Left colon (tissue), 2 donors: ENCODE results near the gene PDXDC1. TPM values are rescaled to one million over a fixed set of nuclear protein-coding genes. Genes with fewer than 3 reads are reported as not detected.
"Not testable (repeated sequence)": the region's sequence is repeated elsewhere in the genome, so short reads cannot be mapped to it uniquely, and the experiment has no call there.

Source experiments
- ATAC-seq: fragments of 200-7000 bp; cut with Tn5 transposase; one replicate; pipeline ENCODE4 v1.9.1; 2020; ENCODE audit warnings: mild to moderate bottlenecking, moderate library complexity
- DNase-seq, 2 donors: peaks; one replicate each; pipeline ENCODE4 v3.0.0-alpha.2; 2020
- intact Hi-C, 2 donors: fragments of 100-400 bp; cut with DNase I in 1 of 2; cut with micrococcal nuclease in 1 of 2; formaldehyde crosslinking; loops; one replicate each; pipeline versions ENCODE4 v1.11.2 to v1.14.0; 2022; cut with DNase I, micrococcal nuclease
- total RNA-seq, 2 donors: library from RNA; stranded (reverse); fragmentation: NEBNext Ultra II Directional; extraction: Animal tissue kit (Norgen Biotek cat#: 25700); gene quantifications; one replicate each; pipeline ENCODE4 v1.2.1, GENCODE V29; 2021
- donor health status: DM: no; HTN: no; CAD: no.
- donor health status: DM: yes; HTN: yes; CAD: no.

PDXDC1 gene
- total RNA-seq, 2 donors from 2014 or later = 203 to 244 TPM

DNA sequence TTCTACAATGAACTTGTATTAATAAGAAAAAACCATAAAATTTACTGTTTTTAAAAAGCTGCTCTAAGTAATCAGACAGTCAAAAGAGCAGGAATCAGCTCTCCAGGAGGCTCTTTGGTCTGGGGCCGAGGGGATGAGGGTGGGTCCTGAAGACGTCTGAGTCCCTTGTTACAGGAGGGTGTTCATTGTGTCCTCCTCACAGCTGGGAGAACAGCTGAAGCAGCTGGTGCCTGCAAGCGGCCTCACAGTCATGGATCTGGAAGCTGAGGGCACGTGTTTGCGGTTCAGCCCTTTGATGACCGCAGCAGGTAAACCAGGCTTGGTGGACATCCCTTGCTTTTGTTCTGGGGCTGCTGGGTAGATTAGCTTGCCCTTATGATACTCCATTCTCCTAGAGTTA lies 54.9 kb downstream of the PDXDC1 start:
- ATAC-seq, DNase-seq, intact Hi-C loops: not testable (repeated sequence)

DNA sequence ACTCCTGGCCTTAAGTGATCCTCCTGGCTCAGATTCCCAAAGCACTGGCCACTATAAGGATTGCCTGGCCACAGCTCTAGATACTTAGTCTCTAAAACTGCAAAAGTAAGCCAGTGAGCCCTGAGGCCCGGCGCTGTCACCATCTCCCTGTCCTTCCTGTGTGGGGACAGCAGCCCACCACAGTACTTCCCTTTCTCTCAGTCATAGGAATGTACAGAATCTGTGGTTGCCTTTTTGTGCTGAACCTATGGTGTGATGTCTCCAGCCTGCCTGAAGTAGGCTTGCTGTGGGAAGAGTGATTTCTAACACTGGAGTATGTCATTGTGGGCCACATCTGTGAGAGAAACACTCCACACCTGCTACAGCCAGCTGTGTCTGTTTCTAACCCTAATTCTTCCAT lies 56.4 kb downstream of the PDXDC1 start:
- ATAC-seq = no peak
- no peak for DNase-seq
- intact Hi-C loops = no loop called here

DNA sequence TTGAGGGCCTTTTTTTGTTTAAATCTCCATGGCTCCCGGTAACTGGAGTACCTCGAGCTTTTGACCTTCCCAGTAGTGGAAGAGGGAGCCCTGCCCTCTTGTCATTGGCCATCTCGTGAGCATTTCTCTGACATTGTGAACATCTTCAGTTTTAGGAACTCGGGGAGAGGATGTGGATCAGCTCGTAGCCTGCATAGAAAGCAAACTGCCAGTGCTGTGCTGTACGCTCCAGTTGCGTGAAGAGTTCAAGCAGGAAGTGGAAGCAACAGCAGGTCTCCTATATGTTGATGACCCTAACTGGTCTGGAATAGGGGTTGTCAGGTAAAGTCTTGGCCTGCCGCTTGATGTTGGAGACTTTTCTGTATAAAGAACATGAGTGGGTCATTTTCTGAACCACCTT lies 56.8 kb downstream of the PDXDC1 start:
- ATAC-seq (no peak), DNase-seq (no peak)
- intact Hi-C loops = no loop called here

DNA sequence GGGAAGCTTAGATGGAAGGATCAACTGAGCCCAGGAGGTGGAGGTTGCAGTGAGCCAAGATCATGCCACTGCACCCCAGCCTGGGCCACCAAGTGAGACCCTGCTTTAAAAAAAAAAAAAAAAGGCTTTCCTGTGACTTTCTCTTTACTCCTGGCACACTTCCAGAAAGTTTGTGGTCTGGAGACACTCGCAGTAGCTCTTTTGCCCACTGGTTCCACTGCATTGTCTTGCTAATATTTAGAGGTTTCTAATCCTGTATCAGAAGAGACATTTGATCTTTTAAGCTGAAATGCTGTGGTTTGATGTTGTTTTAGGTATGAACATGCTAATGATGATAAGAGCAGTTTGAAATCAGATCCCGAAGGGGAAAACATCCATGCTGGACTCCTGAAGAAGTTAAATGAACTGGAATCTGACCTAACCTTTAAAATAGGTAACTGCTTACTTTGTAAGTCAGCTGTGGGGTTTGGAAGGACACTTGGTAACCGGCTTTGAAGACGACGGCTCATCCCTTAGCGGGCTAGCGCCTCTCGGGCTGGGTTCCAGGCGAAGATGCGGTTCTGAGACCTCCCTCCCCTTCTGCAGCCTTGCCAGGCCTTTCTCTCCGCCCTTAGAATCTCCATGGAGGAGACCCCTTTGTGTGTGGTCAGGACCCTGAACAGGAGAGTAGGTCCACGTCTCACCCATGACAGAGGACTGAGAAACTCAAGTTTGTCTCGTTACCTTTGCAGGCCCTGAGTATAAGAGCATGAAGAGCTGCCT lies 57.9 kb downstream of the PDXDC1 start:
- ATAC-seq (no peak), DNase-seq (no peak)
- intact Hi-C loops = no loop called here

DNA sequence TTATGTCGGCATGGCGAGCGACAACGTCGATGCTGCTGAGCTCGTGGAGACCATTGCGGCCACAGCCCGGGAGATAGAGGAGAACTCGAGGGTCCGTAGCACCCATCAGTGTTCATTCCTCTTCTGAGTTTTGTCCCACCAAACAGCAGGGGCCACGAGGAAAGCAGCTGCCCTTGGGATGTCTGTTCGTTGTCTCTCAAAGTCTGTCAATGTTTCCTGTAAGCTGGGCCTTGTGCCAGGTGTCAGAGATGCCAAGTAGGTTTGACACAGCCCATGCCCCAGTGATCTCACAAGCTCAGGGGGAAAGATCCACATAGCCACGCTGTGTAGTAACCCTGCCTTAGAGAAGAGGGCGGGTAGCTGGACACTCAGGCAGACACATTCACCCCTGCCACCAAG lies 58.5 kb downstream of the PDXDC1 start:
- ATAC-seq (no peak), DNase-seq (no peak)
- intact Hi-C loops = no loop called here

DNA sequence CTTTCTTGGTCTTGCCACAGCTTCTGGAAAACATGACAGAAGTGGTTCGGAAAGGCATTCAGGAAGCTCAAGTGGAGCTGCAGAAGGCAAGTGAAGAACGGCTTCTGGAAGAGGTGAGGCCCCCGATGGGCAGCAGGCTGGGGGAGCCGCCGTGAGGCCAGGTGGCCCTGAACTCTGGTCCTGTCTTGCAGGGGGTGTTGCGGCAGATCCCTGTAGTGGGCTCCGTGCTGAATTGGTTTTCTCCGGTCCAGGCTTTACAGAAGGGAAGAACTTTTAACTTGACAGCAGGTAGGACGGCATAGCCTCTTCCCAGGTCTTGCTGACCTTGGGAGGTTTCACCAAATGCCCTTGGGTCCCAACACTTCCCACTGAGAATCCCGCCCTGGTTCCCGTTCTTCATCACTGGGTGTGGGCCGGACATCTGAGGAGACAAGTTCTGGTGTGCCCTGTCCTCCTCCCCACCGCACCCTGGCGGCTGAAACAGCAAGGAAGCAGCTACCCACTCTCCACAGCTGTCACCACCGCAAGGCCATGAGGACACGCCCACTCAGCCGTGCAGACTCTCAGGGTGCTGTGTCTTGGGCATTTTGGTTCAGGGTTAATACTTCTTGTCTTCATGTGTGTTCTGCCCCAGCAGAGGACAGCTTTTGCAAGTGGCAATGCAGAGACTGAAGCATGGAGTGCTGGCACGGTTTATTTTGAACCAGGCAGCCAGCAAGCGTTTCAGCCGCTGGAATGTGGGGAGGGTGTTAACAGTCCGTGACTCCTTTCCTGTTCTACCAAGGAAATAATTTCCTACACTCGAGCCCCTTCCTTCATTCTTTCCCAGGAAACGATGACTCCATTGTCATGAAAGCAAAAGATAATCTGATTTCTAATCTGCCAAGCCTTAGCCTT lies 59.7 kb downstream of the PDXDC1 start:
- ATAC-seq (peak; percentile 22), DNase-seq (no peak)
- intact Hi-C loops = no loop called here

DNA sequence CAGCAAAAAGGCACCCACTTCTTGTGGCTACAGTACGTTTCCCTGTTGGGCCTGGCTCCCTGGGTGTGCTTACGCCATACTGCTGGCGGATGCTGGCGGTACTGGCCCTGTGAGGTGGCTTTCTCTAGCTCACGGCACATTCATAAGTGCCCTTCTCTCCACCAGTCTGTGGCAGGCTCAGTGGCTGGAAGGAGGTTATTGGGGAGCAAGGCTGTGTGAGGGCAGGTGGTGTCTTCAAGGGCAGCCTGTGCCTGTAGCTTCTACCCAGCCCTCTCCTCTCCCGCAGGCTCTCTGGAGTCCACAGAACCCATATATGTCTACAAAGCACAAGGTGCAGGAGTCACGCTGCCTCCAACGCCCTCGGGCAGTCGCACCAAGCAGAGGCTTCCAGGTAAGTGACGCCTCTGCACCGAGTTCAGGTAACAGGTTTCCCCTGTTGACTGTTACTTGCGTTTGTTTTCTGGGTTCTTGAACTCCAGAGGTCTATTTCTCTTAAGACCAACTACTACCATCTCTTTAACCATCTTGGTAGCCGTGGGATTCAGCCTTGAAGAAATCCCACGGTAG lies 60.4 kb downstream of the PDXDC1 start:
- DNase-seq (no peak), ATAC-seq (no peak)
- intact Hi-C loops = no loop called here

DNA sequence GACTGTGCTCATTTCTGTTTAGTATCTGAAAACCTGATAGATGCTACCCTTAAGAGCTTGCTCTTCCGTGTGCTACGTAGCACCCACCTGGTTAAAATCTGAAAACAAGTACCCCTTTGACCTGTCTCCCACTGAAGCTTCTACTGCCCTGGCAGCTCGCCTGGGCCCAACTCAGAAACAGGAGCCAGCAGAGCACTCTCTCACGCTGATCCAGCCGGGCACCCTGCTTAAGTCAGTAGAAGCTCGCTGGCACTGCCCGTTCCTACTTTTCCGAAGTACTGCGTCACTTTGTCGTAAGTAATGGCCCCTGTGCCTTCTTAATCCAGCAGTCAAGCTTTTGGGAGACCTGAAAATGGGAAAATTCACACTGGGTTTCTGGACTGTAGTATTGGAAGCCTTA lies 62.2 kb downstream of the PDXDC1 start:
- no peak for ATAC-seq
- DNase-seq = no peak
- intact Hi-C loops = no loop called here

DNA sequence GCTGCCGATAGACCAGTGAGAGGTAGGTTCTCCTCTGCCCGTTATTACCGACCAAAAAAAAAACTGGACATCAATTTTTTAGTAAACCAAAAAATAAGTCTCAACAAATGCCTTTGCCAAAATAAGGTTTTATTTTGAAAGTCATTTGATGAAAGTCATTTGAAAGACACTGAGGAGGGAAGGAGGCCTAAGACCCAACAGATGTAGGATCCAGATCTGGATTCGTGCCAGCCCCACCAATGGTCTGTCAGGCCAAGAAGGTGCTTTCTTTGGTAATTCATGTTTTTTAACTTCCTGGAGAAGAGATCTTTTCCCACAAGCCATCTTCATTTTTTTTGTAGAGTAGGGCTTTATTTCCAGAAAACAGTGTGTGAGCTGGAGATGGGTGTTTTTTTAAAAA lies 62.9 kb downstream of the PDXDC1 start:
- ATAC-seq (no peak), DNase-seq (no peak)
- intact Hi-C loops = no loop called here

DNA sequence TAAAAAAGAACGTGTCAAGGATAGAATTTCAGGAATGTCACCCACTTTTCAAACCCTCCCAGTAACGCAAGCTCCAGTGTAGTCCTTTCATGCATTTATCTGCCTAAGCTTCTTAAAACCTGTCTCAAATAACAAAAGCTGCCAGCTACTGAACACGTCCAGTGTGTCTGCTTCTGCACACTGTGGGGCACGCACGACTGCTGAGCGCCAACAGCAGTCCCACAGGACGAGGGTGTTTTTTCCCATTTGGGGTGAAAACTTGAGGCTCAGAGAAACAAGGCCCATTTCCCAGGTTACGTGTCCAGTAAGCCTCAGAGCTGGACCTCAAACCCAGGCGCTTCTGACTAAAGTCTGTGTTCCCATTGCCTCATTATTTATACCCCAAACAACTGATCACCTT lies 63.9 kb downstream of the PDXDC1 start:
- ATAC-seq (no peak), DNase-seq (no peak)
- intact Hi-C loops = no loop called here

DNA sequence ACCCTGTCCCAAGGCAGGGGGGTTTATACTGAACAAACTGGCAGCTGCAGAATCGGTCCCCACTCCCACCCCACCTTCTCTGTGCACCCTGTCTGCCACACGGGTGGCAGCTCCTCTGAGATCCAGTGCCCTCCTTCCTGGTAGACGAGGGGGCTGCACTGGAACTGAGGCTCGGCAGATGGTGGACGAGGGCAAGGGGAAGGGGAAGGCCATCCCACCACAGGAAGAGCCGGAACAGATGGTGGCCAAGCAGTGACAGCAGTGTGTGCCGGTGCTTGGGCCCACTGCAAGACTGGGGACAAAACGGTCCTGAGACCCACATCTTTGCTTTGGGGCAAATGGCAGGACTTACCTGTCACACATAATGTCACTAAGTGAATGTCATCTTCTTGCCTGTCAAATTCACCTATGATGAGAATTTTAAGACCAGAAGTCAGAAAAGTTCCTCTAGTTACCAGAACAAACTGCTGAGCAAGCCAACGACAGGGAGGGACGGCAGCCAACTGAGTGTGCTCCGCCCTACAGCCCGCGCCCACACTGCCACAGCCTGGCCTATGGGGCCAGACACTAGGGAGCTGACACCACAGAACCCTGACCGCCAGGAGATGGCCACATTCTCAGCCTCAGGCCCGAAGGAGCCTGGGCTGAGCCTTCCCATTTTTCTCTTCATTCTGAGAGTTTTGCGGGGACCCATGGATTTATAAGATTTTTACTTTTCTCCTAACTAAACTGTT lies 66.6 kb downstream of the PDXDC1 start:
- ATAC-seq (peak; percentile 97), DNase-seq (peak; percentile 79 to 83)
- intact Hi-C loops = no loop called here

DNA sequence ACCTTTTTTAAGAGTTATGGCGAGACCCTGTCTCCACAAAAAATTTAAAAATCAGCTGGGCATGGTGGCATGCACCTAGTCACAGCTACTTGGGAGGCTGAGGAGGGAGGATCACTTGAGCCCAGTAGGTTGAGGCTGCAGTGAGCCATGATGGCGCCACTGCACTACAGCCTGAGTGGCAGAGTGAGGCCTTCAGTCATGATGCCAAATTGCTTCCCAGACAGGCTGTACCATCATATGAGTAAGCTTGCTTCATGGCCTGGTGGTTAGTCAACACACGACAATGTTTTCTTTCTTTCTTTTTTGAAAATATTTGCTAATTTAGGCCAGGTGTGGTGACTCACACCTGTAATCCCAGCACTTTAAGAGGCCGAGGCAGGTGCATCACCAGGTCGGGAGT lies 68.5 kb downstream of the PDXDC1 start:
- intact Hi-C loops = no loop called here
- ATAC-seq (no peak), DNase-seq (no peak)

DNA sequence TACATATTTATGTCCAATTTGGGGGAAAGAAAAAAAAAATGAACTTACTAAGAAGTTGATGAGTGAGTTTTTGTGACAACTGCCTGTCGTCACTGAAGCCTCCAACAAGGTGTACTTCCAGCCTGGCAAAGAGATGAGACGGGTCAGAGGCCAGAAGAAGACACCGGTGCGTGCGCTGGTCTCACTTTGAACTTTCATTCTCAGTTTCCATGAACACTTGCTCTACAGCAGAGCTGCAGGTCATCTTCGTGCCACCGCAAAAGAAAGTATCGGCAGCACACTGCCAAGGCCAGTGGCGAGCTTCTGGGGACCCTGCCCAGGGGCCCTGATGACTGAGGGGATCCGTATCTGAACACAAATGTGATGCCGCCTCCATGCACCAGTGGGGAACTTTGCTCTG lies 69.5 kb downstream of the PDXDC1 start:
- intact Hi-C loops = no loop called here
- ATAC-seq = no peak
- DNase-seq = no peak

DNA sequence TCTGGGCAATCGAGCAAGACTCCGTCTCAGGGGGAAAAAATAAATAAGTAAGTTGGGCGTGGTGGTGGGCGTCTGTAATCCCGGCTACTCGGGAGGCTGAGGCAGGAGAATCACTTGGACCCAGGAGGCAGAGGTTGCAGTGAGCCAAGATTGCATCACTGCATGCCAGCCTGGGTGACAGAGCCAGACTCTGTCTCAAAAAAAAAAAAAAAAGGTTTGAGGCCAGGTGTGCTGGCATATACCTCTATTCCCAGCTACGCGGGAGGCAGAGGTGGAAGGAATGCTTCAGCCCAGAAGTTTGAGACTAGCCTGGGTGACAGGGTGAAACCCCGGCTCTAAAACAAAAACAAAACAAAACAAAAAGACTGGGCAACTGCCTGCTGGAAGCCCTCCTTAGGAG lies 70.4 kb downstream of the PDXDC1 start:
- ATAC-seq, DNase-seq, intact Hi-C loops: not testable (repeated sequence)

DNA sequence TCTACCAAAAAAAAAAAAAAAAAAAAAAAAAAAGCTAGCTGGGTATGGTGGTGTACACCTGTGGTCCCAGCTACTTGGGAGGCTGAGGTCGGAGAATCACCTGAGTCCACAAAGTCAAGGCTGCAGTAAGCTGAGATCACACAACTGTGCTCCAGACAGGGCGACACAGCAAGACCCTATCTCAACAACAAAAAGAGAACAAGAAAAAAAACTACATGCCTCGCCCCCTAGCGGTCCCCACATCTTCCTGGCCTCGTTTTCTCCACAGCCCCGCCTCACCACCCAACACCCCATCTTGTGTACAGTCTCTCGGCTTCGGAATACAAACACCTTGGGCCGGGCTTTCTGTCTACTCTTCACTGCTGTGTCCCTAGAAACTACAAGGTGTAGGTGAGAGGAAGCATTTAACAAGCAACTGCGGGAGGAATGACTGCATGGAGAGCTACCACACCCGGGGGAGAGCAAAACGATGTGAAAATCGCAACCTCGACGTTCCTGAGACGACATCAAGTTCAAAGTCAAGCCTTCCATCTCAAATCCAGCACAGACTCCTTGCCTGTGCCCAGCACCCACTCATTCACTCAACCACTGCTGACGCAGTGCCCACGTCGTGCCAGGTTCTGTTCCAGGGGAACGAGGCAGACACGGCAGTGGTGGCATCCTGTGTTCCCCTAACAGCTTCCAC lies 72.0 kb downstream of the PDXDC1 start:
- intact Hi-C loops = no loop called here
- DNase-seq (no peak), ATAC-seq (no peak)

DNA sequence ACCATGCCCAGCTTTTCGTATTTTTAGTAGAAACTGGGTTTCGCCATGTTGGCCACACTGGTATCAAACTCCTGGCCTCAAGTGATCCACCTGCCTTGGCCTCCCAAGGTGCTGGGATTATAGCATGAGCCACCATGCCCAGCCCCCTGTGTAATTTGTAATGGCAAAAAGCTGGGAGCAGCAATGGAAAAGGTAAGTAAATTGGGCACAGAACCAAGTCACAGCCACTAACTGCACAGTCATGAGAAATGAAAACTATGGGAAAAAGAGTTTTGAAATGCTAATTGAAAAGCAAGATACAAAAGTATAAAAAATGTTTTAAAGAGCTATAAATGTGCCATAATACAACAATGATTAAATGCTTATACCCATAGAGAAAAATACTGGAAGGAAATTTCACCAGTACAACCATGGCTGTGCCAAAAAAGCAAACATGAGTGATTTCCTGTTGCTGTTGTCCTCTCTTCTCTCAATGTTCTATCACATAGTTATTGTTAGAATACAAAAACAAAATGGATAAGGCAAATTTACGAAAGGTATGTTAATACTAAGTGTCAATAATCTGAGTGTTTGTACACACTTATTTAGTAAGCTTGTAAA lies 74.9 kb downstream of the PDXDC1 start:
- intact Hi-C loops = no loop called here
- ATAC-seq = no peak
- DNase-seq = no peak

DNA sequence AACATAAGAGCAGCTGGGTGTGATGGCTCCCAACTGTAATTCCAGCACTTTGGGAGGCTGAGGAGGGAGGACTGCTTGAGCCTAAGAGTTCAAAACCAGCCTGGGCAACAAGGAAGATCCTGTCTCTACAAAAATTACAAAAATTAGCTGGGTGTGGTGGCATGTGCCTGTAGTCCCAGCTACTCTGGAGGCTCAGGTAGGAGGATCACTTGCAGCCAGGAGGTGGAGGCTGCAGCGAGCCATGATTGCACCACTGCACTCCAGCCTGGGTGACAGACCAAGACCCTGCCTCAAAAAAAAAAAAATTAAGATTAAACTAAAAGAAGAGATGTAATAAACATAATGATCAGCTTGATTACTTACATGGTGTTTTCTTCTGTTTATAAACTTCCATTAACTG lies 75.6 kb downstream of the PDXDC1 start:
- ATAC-seq, intact Hi-C loops, DNase-seq: not testable (repeated sequence)

DNA sequence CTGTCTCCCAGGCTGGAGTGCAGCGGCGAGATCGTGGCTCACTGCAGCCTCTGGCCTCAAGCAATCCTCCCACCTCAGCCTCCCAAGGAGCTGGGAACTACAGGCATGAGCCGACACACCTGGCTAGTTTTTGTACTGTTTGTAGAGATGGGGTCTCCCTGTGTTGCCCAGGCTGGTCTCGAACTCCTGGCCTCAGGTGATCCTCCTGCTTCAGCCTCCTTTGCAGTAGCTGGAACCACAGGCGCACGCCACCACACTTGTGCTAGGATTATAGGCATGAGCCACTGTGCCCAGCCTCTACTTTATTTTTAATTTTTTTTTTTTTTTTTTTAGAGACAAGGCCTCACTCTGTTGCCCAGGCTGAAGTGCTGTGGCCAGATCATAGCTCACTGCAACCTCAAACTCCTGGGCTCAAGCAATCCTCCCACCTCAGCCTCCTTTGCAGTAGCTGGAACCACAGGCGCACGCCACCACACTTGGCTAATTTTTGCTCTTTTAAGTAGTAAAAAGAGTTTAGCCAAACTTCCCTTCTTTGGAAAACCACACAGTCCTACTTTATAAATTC lies 76.6 kb downstream of the PDXDC1 start:
- ATAC-seq (no peak), DNase-seq (no peak)
- intact Hi-C loops = no loop called here
